HG02678 (cell line): ENCODE measurements around the gene HAVCR2.
"Not testable (repeated sequence)": the region's sequence is repeated elsewhere in the genome, so short reads cannot be mapped to it uniquely, and the experiment has no call there.

Experiments
- ATAC-seq: cut with Tn5 transposase; IDR thresholded peaks from one replicate; pipeline ENCODE4 v1.9.1; 2021; ENCODE audit warnings: mild to moderate bottlenecking, moderate library complexity; ENCODE audit not compliant: unreplicated experiment

HAVCR2 gene

GRCh38 chr5:157100140-157100679, 8.6 kb downstream of the HAVCR2 start:
- no peak for ATAC-seq

GRCh38 chr5:157088342-157088990, 20.4 kb downstream of the HAVCR2 start:
- no peak for ATAC-seq

GRCh38 chr5:157086751-157087359, 22.0 kb downstream of the HAVCR2 start:
- ATAC-seq = no peak

- no peak for ATAC-seq
Measured at GRCh38 chr5:157085930-157086329, 22.9 kb downstream of the HAVCR2 start.

GRCh38 chr5:157080286-157080685, 28.6 kb downstream of the HAVCR2 start:
- no peak for ATAC-seq

- no peak for ATAC-seq
Measured at GRCh38 chr5:157076558-157076957, 32.3 kb downstream of the HAVCR2 start.

GRCh38 chr5:157072508-157072907, 36.3 kb downstream of the HAVCR2 start:
- ATAC-seq = no peak

GRCh38 chr5:157069949-157070348, 38.9 kb downstream of the HAVCR2 start:
- no peak for ATAC-seq

- ATAC-seq = no peak
Measured at GRCh38 chr5:157068785-157069184, 40.1 kb downstream of the HAVCR2 start.

- ATAC-seq = no peak
Measured at GRCh38 chr5:157068339-157068738, 40.5 kb downstream of the HAVCR2 start.

- ATAC-seq = no peak
Measured at GRCh38 chr5:157067005-157067404, 41.8 kb downstream of the HAVCR2 start.

GRCh38 chr5:157066080-157066479, 42.8 kb downstream of the HAVCR2 start:
- ATAC-seq = no peak

GRCh38 chr5:157063776-157064430, 44.9 kb downstream of the HAVCR2 start:
- no peak for ATAC-seq

GRCh38 chr5:157059891-157060290, 49.0 kb downstream of the HAVCR2 start:
- ATAC-seq = no peak

- ATAC-seq = no peak
Measured at GRCh38 chr5:157059093-157059539, 49.7 kb downstream of the HAVCR2 start, which contains the start of gene HAVCR1. Gene HAVCR1, minus strand, starts transcription at chr5:157059116. Its CDS starts 1,173 bp downstream, at chr5:157057943.

GRCh38 chr5:157057459-157058370, 51.1 kb downstream of the HAVCR2 start:
- ATAC-seq = no peak

- ATAC-seq = not testable (repeated sequence)
Measured at GRCh38 chr5:157056848-157057247, 52.0 kb downstream of the HAVCR2 start.

- ATAC-seq = no peak
Measured at GRCh38 chr5:157051604-157052245, 57.1 kb downstream of the HAVCR2 start.

- ATAC-seq = no peak
Measured at GRCh38 chr5:157050050-157050449, 58.8 kb downstream of the HAVCR2 start.

- no peak for ATAC-seq
Measured at GRCh38 chr5:157049605-157050004, 59.2 kb downstream of the HAVCR2 start.
